Testis (tissue), 2 donors: ENCODE data around the gene DDX19B.

Experiments used
- CTCF ChIP-seq, 3 experiments: fragments of 450-650 bp in 2 of 3; fragments of 200-600 bp in 1 of 3; sonication (generic) in 1 of 3; IDR thresholded peaks; one replicate each; pipeline ENCODE4 v1.5.1; 2016 to 2019; ENCODE audit warnings: antibody characterized with exemption in 3 of 3, mild to moderate bottlenecking in 2 of 3, moderate library complexity in 1 of 3
- POLR2A ChIP-seq: fragments of 450-650 bp; IDR thresholded peaks from one replicate; pipeline ENCODE4 v1.6.1; 2017; ENCODE audit warnings: antibody characterized with exemption, mild to moderate bottlenecking, moderate library complexity

GRCh38 chr16:70271696-70272095, 27.3 kb upstream of the DDX19B start:
- TF ChIP-seq CTCF (IDR thresholded peaks at IDR 0.05) = no peak
- TF ChIP-seq POLR2A = no peak
